ENCODE data around the gene C1orf87. TPM values are rescaled to one million over a fixed set of nuclear protein-coding genes. Genes with fewer than 3 reads are reported as not detected.

C1orf87 gene
- total RNA-seq, 1 experiment from 2014 or later, result not detected

DNA sequence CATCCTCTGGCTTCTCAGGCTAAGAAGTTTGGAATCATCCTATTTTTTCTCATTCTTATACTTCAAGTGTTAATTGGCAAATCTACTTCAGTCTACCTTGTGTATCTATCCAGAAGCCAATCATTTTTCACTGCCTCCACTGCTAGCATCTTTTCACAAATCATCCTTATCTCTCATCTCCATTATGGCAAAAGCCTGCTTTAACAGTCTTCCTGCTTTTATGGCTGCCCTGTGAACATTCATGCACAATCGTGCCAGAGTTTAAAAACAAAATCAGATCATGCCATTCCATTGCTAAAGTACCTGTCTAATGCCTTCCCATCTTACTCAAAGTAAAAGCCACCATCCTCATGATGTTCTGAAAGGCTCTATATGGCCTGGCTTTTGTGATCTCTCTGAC lies 127.8 kb downstream of the C1orf87 start:
- Mint-ChIP-seq H3K4me1 (ENCODE audit: low read depth, unreplicated experiment) (no peaks in the 10 kb centered on the region), H3K4me3 (ENCODE audit: unreplicated experiment) (no peak overlapping the region), H3K36me3 (ENCODE audit: insufficient read depth, unreplicated experiment) (no peaks in the 10 kb centered on the region), H3K9me3 (ENCODE audit: unreplicated experiment) (no peaks in the 10 kb centered on the region), H3K27me3 (ENCODE audit: insufficient read depth, unreplicated experiment) (peaks cover 8% of the 10 kb centered on the region), H3K27ac (ENCODE audit: unreplicated experiment) (no peak overlapping the region)
- H3K27me3 ChIP-seq (replicated peaks; ENCODE audit: control insufficient read depth, insufficient read depth, low read length), result no peaks in the 10 kb centered on the region
- no peaks in the 10 kb centered on the region for H3K4me1 ChIP-seq
- ChIA-PET CTCF (interaction anchor here (2.2 kb wide), 1 partner anchor 66 kb away, joined by 44 read pairs; no protein-coding TSS in a partner anchor), POLR2A (no interaction called here)
- intact Hi-C loops (cut with micrococcal nuclease; ENCODE audit: unreplicated experiment), result loop anchor here (10.0 kb wide), 1 partner anchor 161 kb away; no protein-coding TSS in a partner anchor
- no peak for DNase-seq
- H3K4me3 ChIP-seq (ENCODE audit: low read depth, low read length), result no peak overlapping the region
- no peaks in the 10 kb centered on the region for H3K36me3 ChIP-seq (ENCODE audit: control insufficient read depth, insufficient read depth, low read length)
- TF ChIP-seq, protein P1, sequence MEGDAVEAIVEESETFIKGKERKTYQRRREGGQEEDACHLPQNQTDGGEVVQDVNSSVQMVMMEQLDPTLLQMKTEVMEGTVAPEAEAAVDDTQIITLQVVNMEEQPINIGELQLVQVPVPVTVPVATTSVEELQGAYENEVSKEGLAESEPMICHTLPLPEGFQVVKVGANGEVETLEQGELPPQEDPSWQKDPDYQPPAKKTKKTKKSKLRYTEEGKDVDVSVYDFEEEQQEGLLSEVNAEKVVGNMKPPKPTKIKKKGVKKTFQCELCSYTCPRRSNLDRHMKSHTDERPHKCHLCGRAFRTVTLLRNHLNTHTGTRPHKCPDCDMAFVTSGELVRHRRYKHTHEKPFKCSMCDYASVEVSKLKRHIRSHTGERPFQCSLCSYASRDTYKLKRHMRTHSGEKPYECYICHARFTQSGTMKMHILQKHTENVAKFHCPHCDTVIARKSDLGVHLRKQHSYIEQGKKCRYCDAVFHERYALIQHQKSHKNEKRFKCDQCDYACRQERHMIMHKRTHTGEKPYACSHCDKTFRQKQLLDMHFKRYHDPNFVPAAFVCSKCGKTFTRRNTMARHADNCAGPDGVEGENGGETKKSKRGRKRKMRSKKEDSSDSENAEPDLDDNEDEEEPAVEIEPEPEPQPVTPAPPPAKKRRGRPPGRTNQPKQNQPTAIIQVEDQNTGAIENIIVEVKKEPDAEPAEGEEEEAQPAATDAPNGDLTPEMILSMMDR (IDR thresholded peaks at IDR 0.05; ENCODE audit: insufficient read depth in 1 of 2, low read depth in 1 of 2, low read length in 1 of 2, severe bottlenecking in 1 of 2, unreplicated experiment in 1 of 2), result no peak
- no TSS peak for BruUV-seq (replicated peaks)
- no peaks in the 10 kb centered on the region for H3K9me3 ChIP-seq

Other genes with a start within 250 kb of the C1orf87 start
- 0.29 and 0.77 TPM in 2 replicates for gene CYP2J2, start 147.0 kb downstream of the C1orf87 start, total RNA-seq (2022)

Measured in Caco-2 (cell line).